ENCODE measurements around the gene LBHD2. TPM values are rescaled to one million over a fixed set of nuclear protein-coding genes. Genes with fewer than 3 reads are reported as not detected.

The LBHD2 gene
- total RNA-seq, 1 donor from 2014 or later, result not detected

GRCh38 chr14:103064436-103064835, 19.6 kb upstream of the LBHD2 start:
- Mint-ChIP-seq H3K9me3 (ENCODE audit: unreplicated experiment) (no peaks in the 10 kb centered on the region), H3K27me3 (ENCODE audit: unreplicated experiment) (peaks cover 4% of the 10 kb centered on the region), H3K4me1 (ENCODE audit: unreplicated experiment) (peaks cover 24% of the 10 kb centered on the region), H3K36me3 (ENCODE audit: low read depth, unreplicated experiment) (no peaks in the 10 kb centered on the region), H3K4me3 (ENCODE audit: unreplicated experiment) (no peak overlapping the region), H3K27ac (ENCODE audit: unreplicated experiment) (no peak overlapping the region)
- TF ChIP-seq, protein P1, sequence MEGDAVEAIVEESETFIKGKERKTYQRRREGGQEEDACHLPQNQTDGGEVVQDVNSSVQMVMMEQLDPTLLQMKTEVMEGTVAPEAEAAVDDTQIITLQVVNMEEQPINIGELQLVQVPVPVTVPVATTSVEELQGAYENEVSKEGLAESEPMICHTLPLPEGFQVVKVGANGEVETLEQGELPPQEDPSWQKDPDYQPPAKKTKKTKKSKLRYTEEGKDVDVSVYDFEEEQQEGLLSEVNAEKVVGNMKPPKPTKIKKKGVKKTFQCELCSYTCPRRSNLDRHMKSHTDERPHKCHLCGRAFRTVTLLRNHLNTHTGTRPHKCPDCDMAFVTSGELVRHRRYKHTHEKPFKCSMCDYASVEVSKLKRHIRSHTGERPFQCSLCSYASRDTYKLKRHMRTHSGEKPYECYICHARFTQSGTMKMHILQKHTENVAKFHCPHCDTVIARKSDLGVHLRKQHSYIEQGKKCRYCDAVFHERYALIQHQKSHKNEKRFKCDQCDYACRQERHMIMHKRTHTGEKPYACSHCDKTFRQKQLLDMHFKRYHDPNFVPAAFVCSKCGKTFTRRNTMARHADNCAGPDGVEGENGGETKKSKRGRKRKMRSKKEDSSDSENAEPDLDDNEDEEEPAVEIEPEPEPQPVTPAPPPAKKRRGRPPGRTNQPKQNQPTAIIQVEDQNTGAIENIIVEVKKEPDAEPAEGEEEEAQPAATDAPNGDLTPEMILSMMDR (IDR thresholded peaks at IDR 0.05; ENCODE audit: unreplicated experiment), result no peak
- DNase-seq (ENCODE audit: low spot score), result no peak

- TF ChIP-seq, protein P1 (IDR thresholded peaks at IDR 0.05; ENCODE audit: unreplicated experiment), result no peak
- Mint-ChIP-seq H3K36me3 (ENCODE audit: low read depth, unreplicated experiment) (no peaks in the 10 kb centered on the region), H3K9me3 (ENCODE audit: unreplicated experiment) (no peaks in the 10 kb centered on the region), H3K4me1 (ENCODE audit: unreplicated experiment) (peaks cover 19% of the 10 kb centered on the region), H3K4me3 (ENCODE audit: unreplicated experiment) (no peak overlapping the region), H3K27me3 (ENCODE audit: unreplicated experiment) (peaks cover 4% of the 10 kb centered on the region), H3K27ac (ENCODE audit: unreplicated experiment) (no peak overlapping the region)
- no peak for DNase-seq (ENCODE audit: low spot score)
These were observed 19.0 kb upstream of the LBHD2 start for GRCh38 chr14:103064978-103065377.

DNA sequence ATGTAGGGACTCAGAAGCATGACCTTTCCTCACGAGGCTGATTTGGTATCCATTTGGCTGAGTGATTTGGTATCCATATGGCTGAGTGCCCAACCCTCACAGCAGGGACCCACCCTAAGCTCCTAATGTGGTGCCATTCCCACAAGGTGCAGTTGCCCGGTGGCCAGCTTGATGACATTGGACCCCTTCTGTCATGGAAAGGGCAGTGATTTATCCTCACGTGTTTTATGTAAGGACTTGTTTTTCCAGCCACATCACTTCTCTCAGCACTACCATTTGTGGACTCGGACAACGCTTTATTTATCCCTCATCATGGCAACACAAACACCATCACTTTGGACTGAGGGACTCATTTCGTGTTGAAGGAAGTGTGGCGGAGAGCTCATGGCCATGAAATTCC, 18.1 kb upstream of the LBHD2 start:
- Mint-ChIP-seq H3K27me3 (ENCODE audit: unreplicated experiment) (peaks cover 4% of the 10 kb centered on the region), H3K4me1 (ENCODE audit: unreplicated experiment) (peaks cover 16% of the 10 kb centered on the region), H3K36me3 (ENCODE audit: low read depth, unreplicated experiment) (no peaks in the 10 kb centered on the region), H3K9me3 (ENCODE audit: unreplicated experiment) (no peaks in the 10 kb centered on the region), H3K4me3 (ENCODE audit: unreplicated experiment) (no peak overlapping the region), H3K27ac (ENCODE audit: unreplicated experiment) (peak overlapping the region; percentile 36)
- no peak for DNase-seq (ENCODE audit: low spot score)
- TF ChIP-seq, protein P1 (IDR thresholded peaks at IDR 0.05; ENCODE audit: unreplicated experiment), result no peak

GRCh38 chr14:103066399-103066798, 17.6 kb upstream of the LBHD2 start:
- no peak overlapping the region for H3K27ac Mint-ChIP-seq (ENCODE audit: unreplicated experiment)
- H3K9me3 Mint-ChIP-seq (ENCODE audit: unreplicated experiment), result no peaks in the 10 kb centered on the region
- peaks cover 16% of the 10 kb centered on the region for H3K4me1 Mint-ChIP-seq (ENCODE audit: unreplicated experiment)
- H3K4me3 Mint-ChIP-seq (ENCODE audit: unreplicated experiment), result no peak overlapping the region
- peak; percentile 48 for DNase-seq (ENCODE audit: low spot score)
- TF ChIP-seq, protein P1 (IDR thresholded peaks at IDR 0.05; ENCODE audit: unreplicated experiment), result no peak
- H3K36me3 Mint-ChIP-seq (ENCODE audit: low read depth, unreplicated experiment), result no peaks in the 10 kb centered on the region
- H3K27me3 Mint-ChIP-seq (ENCODE audit: unreplicated experiment), result peaks cover 4% of the 10 kb centered on the region

- TF ChIP-seq, protein P1 (IDR thresholded peaks at IDR 0.05; ENCODE audit: unreplicated experiment), result no peak
- DNase-seq (ENCODE audit: low spot score), result no peak
- peaks cover 16% of the 10 kb centered on the region for H3K4me1 Mint-ChIP-seq (ENCODE audit: unreplicated experiment)
- no peaks in the 10 kb centered on the region for H3K9me3 Mint-ChIP-seq (ENCODE audit: unreplicated experiment)
- no peak overlapping the region for H3K27ac Mint-ChIP-seq (ENCODE audit: unreplicated experiment)
- H3K27me3 Mint-ChIP-seq (ENCODE audit: unreplicated experiment), result peaks cover 4% of the 10 kb centered on the region
- H3K4me3 Mint-ChIP-seq (ENCODE audit: unreplicated experiment), result no peak overlapping the region
- no peaks in the 10 kb centered on the region for H3K36me3 Mint-ChIP-seq (ENCODE audit: low read depth, unreplicated experiment)
These were observed 16.6 kb upstream of the LBHD2 start for GRCh38 chr14:103067231-103067954.
